H1 (cell line): ENCODE data around the gene NEURL1B. TPM values are rescaled to one million over a fixed set of nuclear protein-coding genes. Genes with fewer than 3 reads are reported as not detected.

Experiments used
- CTCF ChIA-PET: fragments of 300-600 bp; sonication (Branson Sonifier 250); formaldehyde crosslinking; loops from one replicate; lab custom pipeline; 2021; ENCODE audit not compliant: partially characterized antibody; lab: Charles Lee
- POLR2A ChIA-PET: fragments of 300-600 bp; sonication (Branson Sonifier 250); formaldehyde crosslinking; loops from one replicate; lab custom pipeline; 2021; ENCODE audit warnings: inconsistent platforms; ENCODE audit not compliant: partially characterized antibody; lab: Charles Lee
- DNase-seq, 2 experiments: peaks; one replicate each; pipeline versions ENCODE4 v3.0.0 to v3.0.0-alpha.2; 2010 to 2022; ENCODE audit warnings: low spot score in 2 of 2, low read depth in 1 of 2, mixed read lengths in 1 of 2
- FAIRE-seq: peaks from 2 replicates; lab custom pipeline; 2011; peaks lifted over from hg19 to GRCh38; lab: Jason Lieb, UNC
- H2AFZ ChIP-seq: 2 replicates; pipeline ENCODE4 v1.8.1; 2012; ENCODE audit warnings: low read length, inconsistent platforms
- H2AK5ac ChIP-seq: 2 replicates; pipeline ENCODE4 v1.6.1; 2013; ENCODE audit warnings: low read depth, low read length
- H2BK120ac ChIP-seq: replicated peaks from 2 replicates; pipeline ENCODE3; 2013; ENCODE audit warnings: low read depth, low read length, inconsistent platforms
- H2BK12ac ChIP-seq: 2 replicates; pipeline ENCODE4 v1.6.1; 2013; ENCODE audit warnings: low read depth, low read length
- H2BK15ac ChIP-seq: 2 replicates; pipeline ENCODE4 v1.6.1; 2013; ENCODE audit warnings: low read length
- H2BK20ac ChIP-seq: 2 replicates; pipeline ENCODE4 v1.6.1; 2013; ENCODE audit warnings: low read length
- H2BK5ac ChIP-seq: 2 replicates; pipeline ENCODE4 v1.6.1; 2013; ENCODE audit warnings: low read depth, low read length
- H3K14ac ChIP-seq: 2 replicates; pipeline ENCODE4 v1.6.1; 2013; ENCODE audit warnings: inconsistent platforms; ENCODE audit not compliant: insufficient read length
- H3K18ac ChIP-seq: 2 replicates; pipeline ENCODE4 v1.6.1; 2013; ENCODE audit warnings: low read length; ENCODE audit errors: extremely low read depth
- H3K23ac ChIP-seq: 2 replicates; pipeline ENCODE4 v1.6.1; 2013; ENCODE audit warnings: inconsistent platforms; ENCODE audit not compliant: insufficient read length
- H3K23me2 ChIP-seq: 2 replicates; pipeline ENCODE4 v1.6.1; 2013; ENCODE audit warnings: low read depth, low read length
- H3K27ac ChIP-seq: 2 replicates; pipeline ENCODE4 v1.6.1; 2011; ENCODE audit warnings: low read depth, low read length, inconsistent platforms
- H3K27me3 ChIP-seq, 4 experiments: replicated peaks in 1 of 4; 1 replicate in 1 of 4; 2 replicates in 3 of 4; pipeline versions ENCODE4 v1.6.1 to v1.8.1; 2011 to 2013; ENCODE audit warnings: low read length in 3 of 4, mild to moderate bottlenecking in 3 of 4, inconsistent platforms in 2 of 4, mixed read lengths in 2 of 4, moderate library complexity in 1 of 4; ENCODE audit not compliant: control insufficient read depth in 3 of 4, insufficient read depth in 3 of 4; ENCODE audit errors: extremely low read depth in 1 of 4
- H3K36me3 ChIP-seq, 4 experiments: 2 replicates each; pipeline versions ENCODE4 v1.6.1 to v1.8.1; 2011 to 2013; ENCODE audit warnings: mild to moderate bottlenecking in 4 of 4, low read length in 3 of 4, moderate library complexity in 2 of 4, control low read depth in 1 of 4, inconsistent platforms in 1 of 4; ENCODE audit not compliant: insufficient read depth in 4 of 4, control insufficient read depth in 2 of 4
- H3K4ac ChIP-seq: replicated peaks from 2 replicates; pipeline ENCODE3; 2013; ENCODE audit warnings: low read length, low read depth, mixed read lengths, inconsistent platforms; ENCODE audit not compliant: insufficient read length
- H3K4me1 ChIP-seq, 4 experiments: replicated peaks in 1 of 4; 1 replicate in 1 of 4; 2 replicates in 3 of 4; pipeline versions ENCODE4 v1.6.1 to v1.8.1; 2011 to 2013; ENCODE audit warnings: low read length in 3 of 4, inconsistent platforms in 2 of 4, mixed read lengths in 1 of 4; ENCODE audit not compliant: insufficient read depth in 4 of 4, control insufficient read depth in 3 of 4
- H3K4me2 ChIP-seq, 2 experiments: 2 replicates each; pipeline versions ENCODE4 v1.6.1 to v1.8.1; 2011 to 2013; ENCODE audit warnings: low read depth in 2 of 2, low read length in 2 of 2, control low read depth in 1 of 2, inconsistent platforms in 1 of 2, mild to moderate bottlenecking in 1 of 2; ENCODE audit not compliant: insufficient read depth in 1 of 2
- H3K4me3 ChIP-seq, 4 experiments: fragments of 200-600, 300-600 bp in 1 of 4; sonication (generic), shearing (Covaris generic), sonication (Bioruptor Twin) in 1 of 4; 2 replicates each; pipeline versions ENCODE4 v1.5.1 to v1.8.1; 2011 to 2016; ENCODE audit warnings: low read length in 4 of 4, low read depth in 3 of 4, control low read depth in 2 of 4, inconsistent platforms in 2 of 4, mild to moderate bottlenecking in 2 of 4, mixed read lengths in 1 of 4, moderate library complexity in 1 of 4; ENCODE audit not compliant: insufficient read depth in 2 of 4; ENCODE audit errors: extremely low read depth in 1 of 4
- H3K56ac ChIP-seq: replicated peaks from 2 replicates; pipeline ENCODE3; 2013; ENCODE audit warnings: low read depth, mild to moderate bottlenecking, mixed read lengths, low read length, inconsistent platforms; ENCODE audit not compliant: insufficient read length
- H3K79me1 ChIP-seq: 2 replicates; pipeline ENCODE4 v1.6.1; 2013; ENCODE audit warnings: low read depth, low read length, control low read depth
- H3K79me2 ChIP-seq, 2 experiments: 2 replicates each; pipeline versions ENCODE4 v1.6.1 to v1.8.1; 2012 to 2013; ENCODE audit warnings: low read length in 2 of 2, mild to moderate bottlenecking in 2 of 2, inconsistent platforms in 1 of 2; ENCODE audit not compliant: insufficient read depth in 2 of 2, control insufficient read depth in 1 of 2
- H3K9ac ChIP-seq, 4 experiments: replicated peaks in 1 of 4; 1 replicate in 1 of 4; 2 replicates in 3 of 4; pipeline versions ENCODE4 v1.6.1 to v1.8.1; 2011 to 2013; ENCODE audit warnings: low read depth in 3 of 4, low read length in 3 of 4, control low read depth in 2 of 4, mild to moderate bottlenecking in 2 of 4, moderate library complexity in 2 of 4, inconsistent platforms in 1 of 4; ENCODE audit errors: extremely low read depth in 1 of 4
- H3K9me3 ChIP-seq, 2 experiments: 2 replicates each; pipeline versions ENCODE4 v1.6.1 to v1.8.1; 2012 to 2013; ENCODE audit warnings: mild to moderate bottlenecking in 2 of 2, moderate library complexity in 2 of 2, control low read depth in 1 of 2, inconsistent platforms in 1 of 2, low read depth in 1 of 2, low read length in 1 of 2, mixed read lengths in 1 of 2; ENCODE audit not compliant: insufficient read depth in 2 of 2
- H4K20me1 ChIP-seq, 2 experiments: replicated peaks in 1 of 2; 2 replicates each; pipeline versions ENCODE3 to v1.8.1; 2011 to 2013; ENCODE audit warnings: inconsistent platforms in 2 of 2, low read length in 2 of 2, mild to moderate bottlenecking in 1 of 2; ENCODE audit not compliant: insufficient read depth in 2 of 2, control insufficient read depth in 1 of 2
- H4K5ac ChIP-seq: 2 replicates; pipeline ENCODE4 v1.6.1; 2013; ENCODE audit warnings: low read length, low read depth, mixed read lengths, inconsistent platforms; ENCODE audit not compliant: insufficient read length
- H4K8ac ChIP-seq: 2 replicates; pipeline ENCODE4 v1.8.0; 2013; ENCODE audit warnings: mild to moderate bottlenecking, moderate library complexity, low read length, inconsistent platforms; ENCODE audit not compliant: insufficient read depth; ENCODE audit errors: extremely low read depth
- H4K91ac ChIP-seq: replicated peaks from 2 replicates; pipeline ENCODE3; 2013; ENCODE audit warnings: low read length, mixed read lengths, inconsistent platforms; ENCODE audit not compliant: insufficient read length
- WGBS, 2 experiments: shearing (Covaris generic) in 1 of 2; methylation state at CpG; one replicate each; pipeline versions ENCODE4 v1.1.6 to v1.1.7; 2013 to 2015; ENCODE audit warnings: low lambda C conversion rate in 2 of 2, mixed read lengths in 2 of 2, inconsistent platforms in 1 of 2, low coverage in 1 of 2, missing lambda C conversion rate in 1 of 2; ENCODE audit not compliant: insufficient replicate concordance in 2 of 2, insufficient coverage in 1 of 2, insufficient read length in 1 of 2; ENCODE audit errors: extremely low coverage in 1 of 2, missing lambda C conversion rate in 1 of 2; 5-methylcytosine and 5-hydroxymethylcytosine counted together
- polyA plus RNA-seq, 7 experiments: library from polyadenylated mRNA; depleted of rRNA in 3 of 7; stranded (reverse) in 5 of 7; unstranded in 2 of 7; fragments of >200 nt in 5 of 7; fragments of 200-250 nt in 2 of 7; gene quantifications; 1 replicate in 5 of 7; 2 replicates in 1 of 7; 4 replicates in 1 of 7; pipeline versions ENCODE4 v1.2.1 to v1.2.3, GENCODE V29; 2011 to 2013; ENCODE audit warnings: missing spikeins in 2 of 7, mixed read lengths in 2 of 7
- total RNA-seq: library from RNA; stranded (reverse); fragmentation: NEBNext Ultra II Directional; extraction: Animal tissue kit (Norgen Biotek cat#: 25700); gene quantifications from 2 replicates; pipeline ENCODE4 v1.2.1, GENCODE V29; 2021

The NEURL1B gene
- total and polyA plus RNA-seq, 2 of the 8 experiments (the other 6 are each of a cell fraction or from before 2014, with no cell fraction given), result 3.3 to 6.1 TPM

- H2AK5ac ChIP-seq, result no peak overlapping the region
- H4K20me1 ChIP-seq, result peaks cover 0 to 2% of the 10 kb centered on the region in 2 experiments
- no peak overlapping the region for H2BK12ac ChIP-seq
- no peak overlapping the region for H4K91ac ChIP-seq
- DNase-seq (no peak), FAIRE-seq (no peak)
- H3K9me3 ChIP-seq, result no peaks in the 10 kb centered on the region
- ChIA-PET POLR2A (no interaction called here), CTCF (interaction anchor here (0.7 to 11.7 kb wide), 17 partner anchors 8 to 283 kb away, joined by 3 to 206 read pairs (median 4); partner anchors contain the start of gene RPL26L1)
- no peak overlapping the region for H3K9ac ChIP-seq
- no peaks in the 10 kb centered on the region for H3K79me2 ChIP-seq
- H2AFZ ChIP-seq, result no peak overlapping the region
- no peak overlapping the region for H3K14ac ChIP-seq
- H3K4me2 ChIP-seq, result no peak overlapping the region
- H3K27me3 ChIP-seq, result peaks cover 0 to 3% (median 0%) of the 10 kb centered on the region in 4 experiments; a peak in 3 of 7 replicates
- no peak overlapping the region for H4K8ac ChIP-seq
- no peak overlapping the region for H2BK15ac ChIP-seq
- H3K36me3 ChIP-seq, result no peaks in the 10 kb centered on the region
- no peak overlapping the region for H4K5ac ChIP-seq
- peaks cover 0 to 3% (median 0%) of the 10 kb centered on the region in 4 experiments; a peak in 1 of 7 replicates for H3K4me1 ChIP-seq
- H3K4ac ChIP-seq, result no peak overlapping the region
- 83% methylated on average over 8 of the region's 8 CpGs; no CpG with 5 or more reads in 1 of the 2 experiments for WGBS, 2 experiments
- H2BK120ac ChIP-seq, result no peak overlapping the region
- no peak overlapping the region for H2BK20ac ChIP-seq
- no peaks in the 10 kb centered on the region for H3K79me1 ChIP-seq
- no peak overlapping the region for H3K27ac ChIP-seq
- no peak overlapping the region for H3K18ac ChIP-seq
- no peak overlapping the region for H2BK5ac ChIP-seq
- H3K4me3 ChIP-seq, result no peak overlapping the region
- no peak overlapping the region for H3K56ac ChIP-seq
- no peak overlapping the region for H3K23ac ChIP-seq
- H3K23me2 ChIP-seq, result peaks cover 5% of the 10 kb centered on the region; the same call in 1 of the 2 replicates
Observed at GRCh38 chr5:172708183-172708505, 67.1 kb downstream of the NEURL1B start.
